Central memory CD8-positive, alpha-beta T cell (primary cell): Measurements from ENCODE around the gene SIX3.

Experiments used
- ATAC-seq: fragments of 150-1000 bp; cut with Tn5 transposase; replicated peaks from 2 replicates; pipeline ENCODE4 v1.10.0; 2022; ENCODE audit warnings: mild to moderate bottlenecking, moderate FRiP score, moderate number of reproducible peaks; ENCODE audit not compliant: poor library complexity, severe bottlenecking; ENCODE audit errors: extremely low read depth
- DNase-seq, 2 donors: peaks; one replicate each; pipeline ENCODE4 v3.0.0; 2021; ENCODE audit warnings: low spot score in 2 of 2
- H3K27ac Mint-ChIP-seq: one replicate; pipeline ENCODE4 v1.8.0; 2022; ENCODE audit warnings: low read depth, mild to moderate bottlenecking, moderate library complexity, mixed read lengths
- H3K27me3 Mint-ChIP-seq: one replicate; pipeline ENCODE4 v1.8.0; 2022; ENCODE audit warnings: mixed read lengths
- H3K36me3 Mint-ChIP-seq: one replicate; pipeline ENCODE4 v1.8.0; 2022; ENCODE audit warnings: mild to moderate bottlenecking, moderate library complexity, mixed read lengths; ENCODE audit not compliant: insufficient read depth
- H3K4me1 Mint-ChIP-seq: one replicate; pipeline ENCODE4 v1.8.0; 2022; ENCODE audit warnings: mixed read lengths
- H3K4me3 Mint-ChIP-seq: one replicate; pipeline ENCODE4 v1.8.0; 2022; ENCODE audit warnings: mild to moderate bottlenecking, moderate library complexity, mixed read lengths
- H3K9me3 Mint-ChIP-seq: one replicate; pipeline ENCODE4 v1.8.0; 2022; ENCODE audit warnings: mixed read lengths

Gene SIX3

DNA sequence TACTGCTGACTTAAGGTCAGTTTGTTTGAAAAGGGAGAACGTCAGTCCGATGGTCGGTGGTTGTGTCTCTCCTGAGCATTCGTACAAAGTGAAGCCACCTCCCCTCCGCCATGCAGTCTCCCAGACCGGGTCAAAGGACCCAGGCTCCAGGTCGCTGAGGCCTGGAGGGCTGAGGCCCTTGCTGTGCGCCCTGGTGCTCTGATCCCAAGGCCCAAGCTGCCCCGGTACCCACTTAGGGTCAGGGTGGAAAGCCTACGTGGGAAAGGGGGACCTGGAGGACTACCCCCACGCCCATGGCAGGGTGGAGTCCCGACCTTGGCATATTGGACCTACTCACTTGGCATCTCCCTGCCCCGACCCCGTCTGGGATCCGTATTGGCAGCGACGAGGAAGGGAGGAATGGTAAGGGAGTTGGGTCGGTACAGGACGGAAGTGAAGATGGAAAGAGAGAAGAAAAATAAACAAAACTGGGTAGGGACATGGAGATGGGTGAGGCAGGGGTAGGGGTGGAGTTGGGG is 8.0 kb upstream of the SIX3 start:
- Mint-ChIP-seq H3K27me3 (peaks cover 80% of the 10 kb centered on the region), H3K4me1 (no peaks in the 10 kb centered on the region), H3K27ac (no peak overlapping the region), H3K9me3 (no peaks in the 10 kb centered on the region), H3K36me3 (no peaks in the 10 kb centered on the region), H3K4me3 (no peak overlapping the region)
- DNase-seq, result no peak
- ATAC-seq, result no peak

- Mint-ChIP-seq H3K27me3 (peaks cover 78% of the 10 kb centered on the region), H3K4me3 (no peak overlapping the region), H3K36me3 (no peaks in the 10 kb centered on the region), H3K27ac (no peak overlapping the region), H3K9me3 (no peaks in the 10 kb centered on the region), H3K4me1 (no peaks in the 10 kb centered on the region)
- DNase-seq (no peak), ATAC-seq (no peak)
These were observed 7.2 kb upstream of the SIX3 start for GRCh38 chr2:44934038-44934982.

DNA sequence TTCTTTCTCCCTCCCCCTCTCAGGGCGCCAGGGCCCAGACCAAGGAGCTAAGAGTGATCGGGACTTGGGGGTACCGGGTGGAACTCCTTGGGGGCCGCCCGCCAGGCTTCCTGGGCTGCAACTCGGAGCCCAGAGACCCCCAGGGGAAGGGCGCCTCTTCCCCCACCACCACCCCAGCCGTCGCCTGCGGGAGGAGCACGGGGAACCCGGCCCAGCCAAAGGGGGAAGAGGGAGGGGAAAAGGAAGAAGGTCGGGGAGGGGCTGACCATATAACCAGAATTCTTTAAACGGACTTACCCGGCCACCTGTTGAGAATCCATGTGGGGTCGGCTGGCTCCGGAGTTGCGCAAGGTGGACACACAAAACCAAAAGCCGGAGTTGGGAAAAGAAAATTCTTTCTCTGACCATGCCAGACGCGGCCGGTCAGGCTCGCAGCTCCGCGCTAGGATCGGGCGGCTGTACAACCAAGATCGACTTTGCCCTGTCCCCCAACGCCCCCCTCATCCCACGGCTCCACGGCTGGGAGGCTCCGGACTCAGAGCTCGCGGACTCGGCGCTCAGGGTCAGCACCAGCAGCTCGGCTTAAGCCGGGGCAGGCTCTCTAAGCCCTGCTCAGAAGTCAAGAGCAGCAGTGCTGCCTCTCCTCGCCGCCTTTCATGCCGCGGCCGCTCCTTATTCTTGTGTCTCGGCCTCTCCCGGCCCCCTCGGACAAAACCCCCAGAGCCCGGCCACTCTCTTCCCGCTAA is 6.3 kb upstream of the SIX3 start:
- Mint-ChIP-seq H3K27me3 (peaks cover 82% of the 10 kb centered on the region), H3K4me1 (no peaks in the 10 kb centered on the region), H3K36me3 (no peaks in the 10 kb centered on the region), H3K27ac (no peak overlapping the region), H3K4me3 (no peak overlapping the region), H3K9me3 (no peaks in the 10 kb centered on the region)
- no peak for ATAC-seq
- DNase-seq, result no peak

DNA sequence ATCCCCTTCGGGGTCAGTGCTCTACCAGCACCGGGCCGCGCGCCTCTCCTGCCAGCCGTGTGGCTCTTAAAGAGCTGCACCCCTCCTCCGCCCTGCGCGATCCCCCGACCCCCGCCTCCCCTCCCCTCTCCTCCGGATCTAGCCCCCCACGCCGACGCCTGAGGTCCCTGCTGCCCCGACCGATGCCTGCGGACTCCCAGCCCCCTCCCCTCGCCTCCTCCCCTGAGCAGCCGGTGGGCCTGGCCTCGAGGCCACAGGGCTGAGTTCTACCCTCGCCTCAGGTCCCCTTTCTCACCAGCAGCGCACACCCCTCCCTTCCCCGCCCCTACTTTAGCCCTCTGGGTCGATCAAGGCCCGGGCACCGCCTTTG is 5.8 kb upstream of the SIX3 start:
- Mint-ChIP-seq H3K27ac (no peak overlapping the region), H3K36me3 (no peaks in the 10 kb centered on the region), H3K9me3 (no peaks in the 10 kb centered on the region), H3K4me3 (no peak overlapping the region), H3K4me1 (peaks cover 3% of the 10 kb centered on the region), H3K27me3 (peaks cover 82% of the 10 kb centered on the region)
- no peak for DNase-seq
- ATAC-seq, result no peak

DNA sequence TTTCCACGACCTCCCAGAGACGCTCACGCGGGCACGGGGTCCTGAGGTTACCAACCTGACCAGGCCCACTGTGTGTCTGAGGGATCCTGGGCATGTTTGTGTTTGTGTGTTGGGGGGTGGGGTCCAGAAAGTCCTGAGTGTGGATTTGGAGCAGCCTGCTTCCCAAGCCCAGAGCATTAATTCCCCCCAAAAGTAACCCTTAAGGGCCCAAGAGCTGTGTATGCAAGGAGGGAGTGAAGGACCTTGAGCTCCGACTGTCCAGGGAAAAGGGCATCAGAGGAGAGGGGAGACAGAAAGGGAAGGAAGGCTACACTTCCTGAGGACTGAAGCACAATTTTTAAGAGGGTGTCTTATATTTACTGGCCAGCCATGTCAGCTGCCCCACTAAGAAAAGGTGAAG is 5.2 kb upstream of the SIX3 start:
- Mint-ChIP-seq H3K4me1 (peaks cover 8% of the 10 kb centered on the region), H3K27me3 (peaks cover 82% of the 10 kb centered on the region), H3K36me3 (no peaks in the 10 kb centered on the region), H3K27ac (no peak overlapping the region), H3K4me3 (no peak overlapping the region), H3K9me3 (no peaks in the 10 kb centered on the region)
- DNase-seq, result no peak
- no peak for ATAC-seq

GRCh38 chr2:44936715-44937687 is 4.5 kb upstream of the SIX3 start:
- Mint-ChIP-seq H3K4me3 (no peak overlapping the region), H3K4me1 (peaks cover 15% of the 10 kb centered on the region), H3K27ac (no peak overlapping the region), H3K9me3 (no peaks in the 10 kb centered on the region), H3K36me3 (no peaks in the 10 kb centered on the region), H3K27me3 (peaks cover 82% of the 10 kb centered on the region)
- ATAC-seq (no peak), DNase-seq (no peak)

- H3K27ac Mint-ChIP-seq, result no peak overlapping the region
- DNase-seq, result no peak
- no peaks in the 10 kb centered on the region for H3K9me3 Mint-ChIP-seq
- no peak for ATAC-seq
- peaks cover 82% of the 10 kb centered on the region for H3K27me3 Mint-ChIP-seq
- peaks cover 19% of the 10 kb centered on the region for H3K4me1 Mint-ChIP-seq
- no peak overlapping the region for H3K4me3 Mint-ChIP-seq
- no peaks in the 10 kb centered on the region for H3K36me3 Mint-ChIP-seq
These were observed 3.7 kb upstream of the SIX3 start for GRCh38 chr2:44937688-44938240.

DNA sequence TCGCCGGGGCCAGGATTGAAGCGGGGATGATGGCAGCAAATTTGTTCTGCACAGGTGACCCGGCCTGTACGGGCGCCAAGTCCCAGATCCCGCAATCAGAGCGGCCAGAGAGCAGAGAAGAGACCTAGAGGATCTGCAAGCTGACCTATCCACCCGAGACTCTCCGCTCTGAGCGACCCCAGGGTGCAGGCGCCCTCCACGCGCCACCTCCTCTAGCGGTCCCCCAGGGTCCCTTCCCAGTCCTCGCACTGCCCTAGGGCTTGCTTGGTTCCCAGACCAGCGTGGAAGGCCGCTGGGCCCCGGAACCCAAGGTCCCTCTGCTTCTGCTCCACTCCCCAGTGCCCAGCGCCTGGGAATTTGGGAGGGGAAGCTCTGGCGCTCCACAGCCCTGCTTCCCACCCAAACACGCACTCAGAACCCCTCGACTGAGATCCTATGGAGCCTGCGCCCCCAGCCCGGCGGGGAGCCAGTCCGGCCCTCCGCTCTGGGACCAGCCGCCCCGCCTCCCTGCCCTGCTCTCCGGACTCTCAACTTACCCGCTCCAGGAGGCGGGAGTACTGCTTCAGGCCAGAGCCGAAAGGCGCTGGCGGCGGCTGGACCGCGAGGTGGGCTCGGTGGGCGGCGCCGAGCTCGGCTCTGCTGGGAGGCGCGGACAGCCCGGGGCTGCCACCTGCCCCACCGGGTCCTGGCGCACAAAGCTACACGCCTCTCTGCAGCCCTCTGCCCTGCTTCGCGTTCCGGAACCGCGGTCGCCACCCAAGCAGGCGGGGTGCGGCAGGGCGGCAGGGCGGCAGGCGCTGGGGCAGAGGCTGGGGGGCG is 3.0 kb upstream of the SIX3 start:
- H3K4me1 Mint-ChIP-seq, result peaks cover 26% of the 10 kb centered on the region

DNA sequence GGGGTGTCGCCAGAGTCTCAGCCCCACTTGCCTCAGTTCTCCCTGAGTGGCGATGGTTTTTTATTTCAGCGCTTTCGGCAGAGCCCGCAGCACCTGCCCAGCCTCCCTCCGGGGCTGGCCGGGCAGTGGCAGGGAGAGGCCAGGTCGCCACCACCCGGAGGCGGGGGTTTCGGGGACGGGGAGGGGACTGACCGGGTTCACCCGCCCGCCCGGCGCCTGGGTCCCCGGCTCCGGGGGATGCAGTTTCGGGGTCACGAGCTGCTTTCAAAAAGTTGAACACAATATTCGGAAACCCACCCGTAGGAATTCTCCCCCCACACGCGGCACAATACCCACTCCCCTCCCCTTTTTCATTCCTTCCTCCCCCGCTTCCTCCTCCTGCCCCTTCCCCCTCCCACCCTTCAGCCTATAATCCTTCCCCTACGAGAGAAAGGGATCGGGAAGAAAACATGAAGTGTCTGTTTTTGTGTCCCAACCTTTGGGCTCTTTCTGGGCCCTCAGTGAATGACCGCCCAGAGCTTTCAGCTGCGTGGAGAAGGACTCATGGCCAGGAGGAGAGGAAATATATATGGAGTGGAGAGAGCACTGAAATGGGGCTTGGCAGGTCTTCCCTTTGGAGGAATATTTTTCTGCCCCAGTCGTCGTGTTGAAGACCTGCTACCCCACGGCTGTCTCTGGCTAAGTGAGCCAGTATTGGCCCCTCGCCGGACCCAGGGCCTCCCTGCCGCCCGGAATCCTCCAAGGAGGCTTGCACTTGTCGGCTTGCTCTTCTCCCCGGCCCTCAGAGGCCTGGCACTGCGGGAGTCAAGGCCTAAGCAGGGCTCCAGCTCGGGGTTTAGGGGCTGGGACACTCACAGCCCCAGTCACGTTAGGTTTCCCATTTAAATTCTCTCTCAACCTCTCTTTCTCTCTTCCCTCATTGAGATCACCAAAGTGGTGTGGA is 2.1 kb upstream of the SIX3 start:
- peak overlapping the region; percentile 23 for H3K4me3 Mint-ChIP-seq

More for the DNA sequence above, 3.0 kb upstream of the SIX3 start:
- H3K4me3 Mint-ChIP-seq, result no peak overlapping the region
- no peak overlapping the region for H3K27ac Mint-ChIP-seq
- DNase-seq (no peak), ATAC-seq (no peak)
- H3K36me3 Mint-ChIP-seq, result no peaks in the 10 kb centered on the region
- H3K27me3 Mint-ChIP-seq, result peaks cover 82% of the 10 kb centered on the region
- H3K9me3 Mint-ChIP-seq, result no peaks in the 10 kb centered on the region

GRCh38 chr2:44940049-44940494 is 1.4 kb upstream of the SIX3 start:
- H3K27me3 Mint-ChIP-seq, result peaks cover 82% of the 10 kb centered on the region
- H3K9me3 Mint-ChIP-seq, result no peaks in the 10 kb centered on the region
- no peaks in the 10 kb centered on the region for H3K36me3 Mint-ChIP-seq
- H3K4me3 Mint-ChIP-seq, result peak overlapping the region; percentile 23
- DNase-seq (no peak), ATAC-seq (no peak)
- H3K4me1 Mint-ChIP-seq, result peaks cover 39% of the 10 kb centered on the region
- no peak overlapping the region for H3K27ac Mint-ChIP-seq

More for the DNA sequence above, 2.1 kb upstream of the SIX3 start:
- Mint-ChIP-seq H3K4me1 (peaks cover 33% of the 10 kb centered on the region), H3K36me3 (no peaks in the 10 kb centered on the region), H3K27me3 (peaks cover 82% of the 10 kb centered on the region), H3K27ac (no peak overlapping the region), H3K9me3 (no peaks in the 10 kb centered on the region)
- DNase-seq (no peak), ATAC-seq (no peak)
